CD14-positive monocyte (primary cell): ENCODE data around the gene MPND. TPM values are rescaled to one million over a fixed set of nuclear protein-coding genes. Genes with fewer than 3 reads are reported as not detected.

Experiments used
- DNase-seq, 3 donors: peaks; one replicate each; pipeline ENCODE4 v3.0.0-alpha.2; 2011 to 2022
- H2AFZ ChIP-seq: 2 replicates; pipeline ENCODE4 v1.6.0; 2012; ENCODE audit warnings: mild to moderate bottlenecking, low read depth, low read length, inconsistent platforms; ENCODE audit not compliant: insufficient read depth, poor library complexity, severe bottlenecking
- H3K27ac ChIP-seq, 2 donors: 1 replicate in 1 of 2; 2 replicates in 1 of 2; pipeline ENCODE4 v1.5.1; 2012 to 2013; ENCODE audit warnings: low read length in 2 of 2, control low read depth in 1 of 2, inconsistent platforms in 1 of 2, low read depth in 1 of 2, mild to moderate bottlenecking in 1 of 2
- H3K27me3 ChIP-seq, 2 donors: one replicate each; pipeline versions ENCODE4 v1.6.0 to v1.6.1; 2011 to 2013; ENCODE audit warnings: low read length in 2 of 2; ENCODE audit not compliant: control insufficient read depth in 2 of 2, insufficient read depth in 2 of 2
- H3K36me3 ChIP-seq, 2 donors: replicated peaks in 1 of 2; 1 replicate in 1 of 2; 2 replicates in 1 of 2; pipeline versions ENCODE4 v1.5.1 to v1.6.1; 2012 to 2013; ENCODE audit warnings: low read length in 2 of 2, control low read depth in 1 of 2, inconsistent platforms in 1 of 2, mild to moderate bottlenecking in 1 of 2; ENCODE audit not compliant: insufficient read depth in 2 of 2, control insufficient read depth in 1 of 2
- H3K4me1 ChIP-seq, 2 donors: 1 replicate in 1 of 2; 2 replicates in 1 of 2; pipeline versions ENCODE4 v1.5.1 to v1.6.1; 2012 to 2013; ENCODE audit warnings: low read length in 2 of 2, control low read depth in 1 of 2, inconsistent platforms in 1 of 2, mild to moderate bottlenecking in 1 of 2, moderate library complexity in 1 of 2; ENCODE audit not compliant: insufficient read depth in 2 of 2, control insufficient read depth in 1 of 2
- H3K4me2 ChIP-seq: replicated peaks from 2 replicates; pipeline ENCODE3; 2012; ENCODE audit warnings: low read length, moderate library complexity, mild to moderate bottlenecking; ENCODE audit not compliant: poor library complexity, severe bottlenecking; ENCODE audit errors: extremely low read depth
- H3K4me3 ChIP-seq, 3 experiments: fragments of 200-600 bp in 1 of 3; sonication (generic) in 1 of 3; replicated peaks in 1 of 3; 1 replicate in 2 of 3; 2 replicates in 1 of 3; pipeline ENCODE4 v1.5.1; 2011 to 2013; ENCODE audit warnings: low read length in 3 of 3, mild to moderate bottlenecking in 3 of 3, control low read depth in 2 of 3, low read depth in 2 of 3, inconsistent platforms in 1 of 3, moderate library complexity in 1 of 3
- H3K79me2 ChIP-seq: 2 replicates; pipeline ENCODE4 v1.6.0; 2012; ENCODE audit warnings: mild to moderate bottlenecking, control low read depth, inconsistent platforms, low read length, moderate library complexity; ENCODE audit not compliant: insufficient read depth
- H3K9ac ChIP-seq: 2 replicates; pipeline ENCODE4 v1.6.0; 2017; ENCODE audit warnings: low read length, mild to moderate bottlenecking; ENCODE audit not compliant: insufficient read depth, poor library complexity, severe bottlenecking
- H3K9me3 ChIP-seq, 2 donors: replicated peaks in 1 of 2; 1 replicate in 1 of 2; 2 replicates in 1 of 2; pipeline versions ENCODE4 v1.5.1 to v1.6.1; 2012 to 2013; ENCODE audit warnings: low read length in 2 of 2, control low read depth in 1 of 2; ENCODE audit not compliant: control insufficient read depth in 1 of 2, insufficient read depth in 1 of 2
- H4K20me1 ChIP-seq: 2 replicates; pipeline ENCODE4 v1.6.0; 2012; ENCODE audit warnings: mild to moderate bottlenecking, low read length, control low read depth, moderate library complexity; ENCODE audit not compliant: insufficient read depth
- H3K27ac Mint-ChIP-seq, 7 donors: one replicate each; pipeline ENCODE4 v1.8.0; 2020; ENCODE audit warnings: mild to moderate bottlenecking in 7 of 7, mixed read lengths in 7 of 7, moderate library complexity in 6 of 7, inconsistent platforms in 2 of 7
- H3K27me3 Mint-ChIP-seq, 3 donors: one replicate each; pipeline ENCODE4 v1.8.0; 2021 to 2022; ENCODE audit warnings: low read depth in 3 of 3, mild to moderate bottlenecking in 3 of 3, mixed read lengths in 3 of 3, moderate library complexity in 3 of 3, inconsistent platforms in 1 of 3
- H3K36me3 Mint-ChIP-seq, 2 donors: one replicate each; pipeline ENCODE4 v1.8.0; 2020; ENCODE audit warnings: mixed read lengths in 2 of 2, inconsistent platforms in 1 of 2, mild to moderate bottlenecking in 1 of 2
- H3K4me1 Mint-ChIP-seq: one replicate; pipeline ENCODE4 v1.8.0; 2020; ENCODE audit warnings: mild to moderate bottlenecking, mixed read lengths
- H3K4me3 Mint-ChIP-seq, 2 donors: one replicate each; pipeline ENCODE4 v1.8.0; 2020; ENCODE audit warnings: mild to moderate bottlenecking in 2 of 2, mixed read lengths in 2 of 2, moderate library complexity in 1 of 2
- H3K9me3 Mint-ChIP-seq, 7 donors: one replicate each; pipeline ENCODE4 v1.8.0; 2020 to 2022; ENCODE audit warnings: mixed read lengths in 7 of 7, mild to moderate bottlenecking in 6 of 7, moderate library complexity in 6 of 7, inconsistent platforms in 2 of 7
- WGBS: methylation state at CpG from one replicate; pipeline ENCODE4 v1.1.5; 2013; ENCODE audit warnings: missing lambda C conversion rate; ENCODE audit not compliant: insufficient coverage; 5-methylcytosine and 5-hydroxymethylcytosine counted together
- intact Hi-C, 2 donors: fragments of 100-400 bp; cut with micrococcal nuclease; formaldehyde crosslinking; loops; one replicate each; pipeline versions ENCODE4 v1.15.0 to v1.15.1; 2023
- polyA plus RNA-seq, 3 donors: library from polyadenylated mRNA; depleted of rRNA in 1 of 3; unstranded in 2 of 3; stranded (reverse) in 1 of 3; fragments of 300-500 nt in 2 of 3; fragments of >200 nt in 1 of 3; fragmentation: Illumina TruSeq in 2 of 3; gene quantifications; 1 replicate in 2 of 3; 2 replicates in 1 of 3; pipeline ENCODE4 v1.2.3, GENCODE V29; 2012 to 2021
- TF ChIP-seq, protein P1 (sequence below): fragments of 200-600 bp; IDR thresholded peaks from one replicate; pipeline ENCODE4 v1.8.0; 2022; ENCODE audit warnings: antibody characterized with exemption, mild to moderate bottlenecking

The MPND gene
- polyA plus RNA-seq, 3 donors = 6.5 to 15.9 (median 7.0) TPM

- H3K27ac ChIP-seq = peak overlapping the region; percentile 39 to 90
- H3K36me3 Mint-ChIP-seq = peaks cover 7 to 26% of the 10 kb centered on the region in 2 donors
- H2AFZ ChIP-seq = peak overlapping the region; percentile 25
- peaks cover 5 to 20% of the 10 kb centered on the region in 2 donors for H3K36me3 ChIP-seq
- peak overlapping the region; percentile 94 to 98 (median 95) for H3K27ac Mint-ChIP-seq
- H4K20me1 ChIP-seq = peaks cover 30% of the 10 kb centered on the region
- peak overlapping the region; percentile 99 for H3K4me2 ChIP-seq
- no peak for DNase-seq
- peak overlapping the region; percentile 32 for H3K9ac ChIP-seq
- 0% methylated on average over 1 of the region's 8 CpGs for WGBS
- H3K4me3 Mint-ChIP-seq = peak overlapping the region; percentile 64 to 83
- H3K9me3 ChIP-seq = no peaks in the 10 kb centered on the region
- TF ChIP-seq, protein P1, sequence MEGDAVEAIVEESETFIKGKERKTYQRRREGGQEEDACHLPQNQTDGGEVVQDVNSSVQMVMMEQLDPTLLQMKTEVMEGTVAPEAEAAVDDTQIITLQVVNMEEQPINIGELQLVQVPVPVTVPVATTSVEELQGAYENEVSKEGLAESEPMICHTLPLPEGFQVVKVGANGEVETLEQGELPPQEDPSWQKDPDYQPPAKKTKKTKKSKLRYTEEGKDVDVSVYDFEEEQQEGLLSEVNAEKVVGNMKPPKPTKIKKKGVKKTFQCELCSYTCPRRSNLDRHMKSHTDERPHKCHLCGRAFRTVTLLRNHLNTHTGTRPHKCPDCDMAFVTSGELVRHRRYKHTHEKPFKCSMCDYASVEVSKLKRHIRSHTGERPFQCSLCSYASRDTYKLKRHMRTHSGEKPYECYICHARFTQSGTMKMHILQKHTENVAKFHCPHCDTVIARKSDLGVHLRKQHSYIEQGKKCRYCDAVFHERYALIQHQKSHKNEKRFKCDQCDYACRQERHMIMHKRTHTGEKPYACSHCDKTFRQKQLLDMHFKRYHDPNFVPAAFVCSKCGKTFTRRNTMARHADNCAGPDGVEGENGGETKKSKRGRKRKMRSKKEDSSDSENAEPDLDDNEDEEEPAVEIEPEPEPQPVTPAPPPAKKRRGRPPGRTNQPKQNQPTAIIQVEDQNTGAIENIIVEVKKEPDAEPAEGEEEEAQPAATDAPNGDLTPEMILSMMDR = no peak
- H3K4me3 ChIP-seq = peak overlapping the region; percentile 22 to 89 (median 41)
- peaks cover 45% of the 10 kb centered on the region for H3K4me1 Mint-ChIP-seq
- peaks cover 37 to 50% of the 10 kb centered on the region in 2 donors for H3K4me1 ChIP-seq
- H3K27me3 ChIP-seq = no peaks in the 10 kb centered on the region
- peaks cover 77% of the 10 kb centered on the region for H3K79me2 ChIP-seq
- intact Hi-C loops = loop anchor here (1.0 to 5.0 kb wide), 4 partner anchors 29 to 154 kb away; partner anchors contain the start of genes UBXN6 (in 2 of the 2) and YJU2 (in 1 of the 2)
- no peaks in the 10 kb centered on the region for H3K9me3 Mint-ChIP-seq
- H3K27me3 Mint-ChIP-seq = peaks cover 0 to 3% (median 0%) of the 10 kb centered on the region in 3 donors
Measured at GRCh38 chr19:4401769-4402170, 58.4 kb downstream of the MPND start.

DNA sequence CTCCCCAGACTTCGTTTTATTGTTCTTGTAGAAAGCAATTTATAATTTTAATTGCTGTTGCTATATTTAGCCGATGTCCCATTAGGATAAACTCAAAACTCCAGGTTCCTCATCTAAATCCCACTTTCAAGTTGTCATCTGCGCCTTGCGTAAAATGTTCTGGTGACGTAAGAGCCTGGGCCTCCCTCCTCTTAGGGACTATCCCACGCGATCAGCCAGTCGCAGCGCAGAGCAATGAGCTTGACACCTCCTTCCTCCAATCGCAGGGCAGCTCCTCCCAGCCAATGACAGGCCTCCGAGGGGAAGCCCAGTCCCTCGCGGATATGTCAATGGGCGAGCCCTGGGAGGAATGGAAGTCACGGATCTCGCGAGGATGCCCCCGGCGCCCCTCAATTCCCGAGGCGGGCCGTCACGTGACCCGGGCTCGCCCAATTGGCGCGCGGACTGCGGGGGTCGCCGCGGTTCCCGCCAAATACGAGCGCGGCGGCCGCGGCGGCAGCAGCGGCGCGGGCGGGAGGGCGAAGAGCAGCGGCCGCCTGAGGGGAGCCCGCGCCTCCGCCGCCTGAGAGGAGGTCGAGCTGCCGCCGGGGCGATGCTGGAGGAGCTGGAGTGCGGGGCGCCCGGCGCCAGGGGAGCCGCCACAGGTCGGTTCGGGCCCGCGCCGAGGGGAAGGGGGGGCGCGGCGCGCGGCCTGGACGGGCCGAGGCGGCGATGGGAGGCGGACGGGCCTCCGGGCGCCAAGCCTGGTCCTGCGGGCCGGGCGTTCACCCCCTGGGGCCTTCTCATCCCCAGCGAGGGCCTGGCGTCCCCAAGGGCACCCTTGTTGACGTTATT is 59.0 kb downstream of the MPND start, which contains the start of gene CHAF1A:
Gene CHAF1A (plus strand): TSS at position 470 of the 834 bp plus-strand sequence. CDS start 123 bp downstream, at position 593.
- under 1% methylated on average over 78 of the region's 84 CpGs for WGBS
- Histone ChIP-seq H3K27ac (peak within 1 kb of the TSS; percentile 39 to 90), H3K36me3 (peaks cover 2 to 14% of the 10 kb centered on the region in 2 donors), H3K27me3 (no peaks in the 10 kb centered on the region), H2AFZ (peak within 1 kb of the TSS; percentile 85), H3K4me1 (peaks cover 37 to 50% of the 10 kb centered on the region in 2 donors), H3K4me2 (peak within 1 kb of the TSS; percentile 99), H4K20me1 (peaks cover 24% of the 10 kb centered on the region), H3K79me2 (peaks cover 77% of the 10 kb centered on the region), H3K9ac (peak within 1 kb of the TSS; percentile 93), H3K9me3 (no peaks in the 10 kb centered on the region), H3K4me3 (peak within 1 kb of the TSS; percentile 63 to 89 (median 80))
- peak within 1 kb of the TSS; percentile 79 to 84 for H3K4me3 Mint-ChIP-seq
- H3K27ac Mint-ChIP-seq = peak within 1 kb of the TSS; percentile 94 to 98 (median 95)
- TF ChIP-seq, protein P1 = no peak
- peaks cover 42% of the 10 kb centered on the region for H3K4me1 Mint-ChIP-seq
- DNase-seq = peak; percentile 99 to 100 (median 100)
- H3K36me3 Mint-ChIP-seq = peaks cover 4 to 28% of the 10 kb centered on the region in 2 donors
- intact Hi-C loops = loop anchor here (1.0 to 5.0 kb wide), 4 partner anchors 28 to 155 kb away; partner anchors contain the start of genes UBXN6 (in 2 of the 2) and YJU2 (in 1 of the 2)
- no peaks in the 10 kb centered on the region for H3K9me3 Mint-ChIP-seq
- H3K27me3 Mint-ChIP-seq = peaks cover 0 to 3% (median 0%) of the 10 kb centered on the region in 3 donors
